ENCODE results near the gene PCDHB12.
A peak's percentile ranks its signal among the peaks of the same experiment; 100 is the strongest.
"Not testable (repeated sequence)": the region's sequence is repeated elsewhere in the genome, so short reads cannot be mapped to it uniquely, and the experiment has no call there.

The PCDHB12 gene

GRCh38 chr5:141208478-141208877 lies at the start of gene PCDHB12:
PCDHB12 (plus strand) TSS chr5:141208719; CDS start chr5:141208908, 189 bp downstream.
- no peak within 1 kb of the TSS for H3K4me3 ChIP-seq (ENCODE audit: low read depth, low read length)

- no peak within 1 kb of the TSS for H3K4me3 ChIP-seq (ENCODE audit: low read depth, low read length)
Measured at GRCh38 chr5:141172381-141173204, 35.9 kb upstream of the PCDHB12 start, which contains the start of gene PCDHB7. PCDHB7 (plus strand) TSS chr5:141172644; CDS start chr5:141172836, 192 bp downstream.

- H3K4me3 ChIP-seq (ENCODE audit: low read depth, low read length), result not testable (repeated sequence)
Measured at GRCh38 chr5:141174291-141175104, 34.0 kb upstream of the PCDHB12 start.

- no peak overlapping the region for H3K4me3 ChIP-seq (ENCODE audit: low read depth, low read length)
Measured at GRCh38 chr5:141175933-141176332, 32.6 kb upstream of the PCDHB12 start.

GRCh38 chr5:141177577-141178191 lies 30.8 kb upstream of the PCDHB12 start, which contains the start of gene PCDHB8:
PCDHB8 (plus strand) TSS chr5:141177790; CDS start chr5:141178035, 245 bp downstream.
- not testable (repeated sequence) for H3K4me3 ChIP-seq (ENCODE audit: low read depth, low read length)

GRCh38 chr5:141179371-141179770 lies 29.1 kb upstream of the PCDHB12 start:
- not testable (repeated sequence) for H3K4me3 ChIP-seq (ENCODE audit: low read depth, low read length)

- H3K4me3 ChIP-seq (ENCODE audit: low read depth, low read length), result not testable (repeated sequence)
Measured at GRCh38 chr5:141179876-141180275, 28.6 kb upstream of the PCDHB12 start.

GRCh38 chr5:141180313-141180712 lies 28.2 kb upstream of the PCDHB12 start:
- H3K4me3 ChIP-seq (ENCODE audit: low read depth, low read length), result no peak overlapping the region

GRCh38 chr5:141182248-141182647 lies 26.3 kb upstream of the PCDHB12 start, which contains the start of gene PCDHB16:
PCDHB16 (plus strand) TSS chr5:141182387; CDS start chr5:141182560, 173 bp downstream.
- H3K4me3 ChIP-seq (ENCODE audit: low read depth, low read length), result peak within 1 kb of the TSS; percentile 2

- not testable (repeated sequence) for H3K4me3 ChIP-seq (ENCODE audit: low read depth, low read length)
Measured at GRCh38 chr5:141184117-141184855, 24.2 kb upstream of the PCDHB12 start.

GRCh38 chr5:141186897-141187512 lies 21.5 kb upstream of the PCDHB12 start, which contains the start of gene PCDHB9:
PCDHB9 (plus strand) TSS chr5:141187161; CDS start chr5:141187319, 158 bp downstream.
- H3K4me3 ChIP-seq (ENCODE audit: low read depth, low read length), result no peak within 1 kb of the TSS

- not testable (repeated sequence) for H3K4me3 ChIP-seq (ENCODE audit: low read depth, low read length)
Measured at GRCh38 chr5:141188682-141189081, 19.8 kb upstream of the PCDHB12 start.

- H3K4me3 ChIP-seq (ENCODE audit: low read depth, low read length), result not testable (repeated sequence)
Measured at GRCh38 chr5:141189131-141189530, 19.4 kb upstream of the PCDHB12 start.

- H3K4me3 ChIP-seq (ENCODE audit: low read depth, low read length), result no peak within 1 kb of the TSS
Measured at GRCh38 chr5:141192110-141192725, 16.3 kb upstream of the PCDHB12 start, which contains the start of gene PCDHB10. PCDHB10 (plus strand) TSS chr5:141192353; CDS start chr5:141192553, 200 bp downstream.

GRCh38 chr5:141194332-141194731 lies 14.2 kb upstream of the PCDHB12 start:
- not testable (repeated sequence) for H3K4me3 ChIP-seq (ENCODE audit: low read depth, low read length)

GRCh38 chr5:141196363-141196762 lies 12.2 kb upstream of the PCDHB12 start:
- no peak overlapping the region for H3K4me3 ChIP-seq (ENCODE audit: low read depth, low read length)

GRCh38 chr5:141199359-141200235 lies 8.9 kb upstream of the PCDHB12 start, which contains the start of gene PCDHB11:
PCDHB11 (plus strand) TSS chr5:141199627; CDS start chr5:141199775, 148 bp downstream.
- no peak within 1 kb of the TSS for H3K4me3 ChIP-seq (ENCODE audit: low read depth, low read length)

GRCh38 chr5:141201126-141201525 lies 7.4 kb upstream of the PCDHB12 start:
- H3K4me3 ChIP-seq (ENCODE audit: low read depth, low read length), result not testable (repeated sequence)

Measured in iPS-11a (cell line).